GM13976 (cell line): ENCODE data around the gene SNRPA1.

Experiments used
- DNase-seq: peaks from one replicate; pipeline ENCODE4 v3.0.0; 2012; ENCODE audit warnings: low spot score
- CTCF ChIP-seq: IDR thresholded peaks from 2 replicates; pipeline ENCODE4 v1.5.1; 2012; ENCODE audit warnings: borderline replicate concordance, mild to moderate bottlenecking; ENCODE audit not compliant: insufficient read depth; ENCODE audit errors: extremely low read depth, missing control alignments, control extremely low read depth
- in situ Hi-C: fragments of 300-500 bp; cut with MboI; formaldehyde crosslinking; loops from one replicate; pipeline ENCODE4 v1.12.0; 2022; ENCODE audit warnings: low sequenced_read_pairs, mixed read lengths, inconsistent platforms; ENCODE audit not compliant: unreplicated experiment

SNRPA1 gene

DNA sequence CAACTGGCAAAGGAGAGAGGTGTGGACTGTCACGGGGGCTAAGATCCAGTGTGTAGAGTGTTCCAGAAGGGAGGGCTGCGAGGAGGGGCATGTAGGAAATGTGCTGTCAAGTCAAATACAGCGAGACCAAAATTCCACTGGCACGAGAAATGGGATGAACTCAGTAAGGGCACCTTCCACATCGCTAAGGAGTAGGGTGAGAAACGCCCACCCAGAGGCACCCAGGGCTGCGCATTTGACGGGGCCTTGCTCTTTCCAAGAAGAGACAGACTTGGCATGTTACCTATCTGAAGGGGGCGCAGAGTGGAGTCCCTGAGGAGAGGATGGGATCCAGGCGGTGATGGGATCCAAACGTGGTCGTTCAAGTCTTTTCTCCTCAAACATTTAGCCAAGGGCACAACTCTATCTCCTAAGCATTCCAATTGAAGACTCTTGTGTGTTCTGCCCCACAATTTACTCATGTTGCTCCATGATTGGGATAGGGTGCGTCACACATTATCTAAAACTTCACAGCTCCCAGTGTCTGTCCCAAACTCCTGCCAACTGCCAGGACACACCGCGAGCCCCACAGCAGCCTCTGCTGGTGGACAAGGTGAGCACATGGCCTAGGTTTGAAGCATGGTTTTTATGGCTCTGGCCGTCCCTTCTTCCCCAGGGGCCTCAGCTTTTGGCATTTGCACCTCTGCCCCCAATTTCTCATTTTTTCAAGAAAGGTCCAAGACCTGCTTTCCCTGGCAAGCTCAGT, 25.4 kb downstream of the SNRPA1 start:
- DNase-seq: no peak
- in situ Hi-C loops: loop anchor here (10.0 to 25.0 kb wide), 2 partner anchors 255 to 632 kb away; no protein-coding TSS in a partner anchor
- peak; percentile 18 for TF ChIP-seq CTCF

- TF ChIP-seq CTCF: no peak
- DNase-seq: no peak
- in situ Hi-C loops: loop anchor here (10.0 to 25.0 kb wide), 2 partner anchors 253 to 630 kb away; no protein-coding TSS in a partner anchor
Observed at GRCh38 chr15:101267320-101268104, 27.5 kb downstream of the SNRPA1 start.

DNA sequence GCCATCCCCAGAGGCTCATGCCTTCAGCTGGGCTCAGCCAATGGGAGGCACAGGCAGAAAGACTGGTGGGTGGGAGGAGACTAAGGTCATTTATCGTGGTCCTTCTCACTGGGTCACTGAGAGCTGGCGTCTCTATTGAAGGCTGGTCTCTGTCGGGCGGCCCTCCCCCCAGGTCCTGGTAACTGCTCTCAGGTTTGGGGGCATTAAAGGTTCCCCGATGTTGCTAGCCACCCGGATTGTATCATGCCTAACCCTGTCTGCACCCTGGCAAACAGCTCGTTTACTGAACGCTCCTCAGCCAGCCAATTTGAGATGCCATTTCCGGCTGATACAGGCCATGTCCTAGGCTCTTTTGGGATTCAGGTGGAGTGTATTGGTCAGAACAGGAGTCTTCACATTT, 28.3 kb downstream of the SNRPA1 start:
- in situ Hi-C loops: loop anchor here (10.0 to 25.0 kb wide), 2 partner anchors 252 to 629 kb away; no protein-coding TSS in a partner anchor
- TF ChIP-seq CTCF: no peak
- no peak for DNase-seq

GRCh38 chr15:101266034-101266433, 29.0 kb downstream of the SNRPA1 start:
- in situ Hi-C loops: loop anchor here (10.0 to 25.0 kb wide), 2 partner anchors 251 to 629 kb away; no protein-coding TSS in a partner anchor
- no peak for DNase-seq
- no peak for TF ChIP-seq CTCF

- DNase-seq: peak; percentile 48
- TF ChIP-seq CTCF: no peak
- in situ Hi-C loops: loop anchor here (5.0 to 25.0 kb wide), 3 partner anchors 178 to 628 kb away; no protein-coding TSS in a partner anchor
Observed at GRCh38 chr15:101264911-101265641, 30.0 kb downstream of the SNRPA1 start.

DNA sequence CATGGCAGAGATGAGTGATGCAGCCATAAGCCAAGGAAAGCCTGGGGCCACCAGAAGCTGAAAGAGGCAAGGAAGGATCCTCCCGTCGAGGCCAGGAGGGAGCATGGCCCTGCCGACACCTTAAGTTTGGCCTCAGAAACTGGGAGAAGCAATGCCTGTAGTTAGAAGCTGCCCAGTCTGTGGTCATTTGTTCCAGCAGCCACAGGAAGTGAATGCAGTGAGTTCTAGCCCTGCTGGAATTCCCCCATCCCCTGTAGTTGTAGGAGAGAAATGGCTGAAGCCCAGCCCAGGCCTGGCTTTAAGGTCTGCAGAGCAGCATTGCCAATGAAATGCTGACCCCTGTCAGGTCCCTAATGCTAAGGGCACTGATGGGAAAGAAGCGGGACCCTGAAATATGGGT, 31.0 kb downstream of the SNRPA1 start:
- in situ Hi-C loops: loop anchor here (5.0 to 25.0 kb wide), 3 partner anchors 177 to 627 kb away; no protein-coding TSS in a partner anchor
- no peak for TF ChIP-seq CTCF
- DNase-seq: no peak
